Panc1 (cell line): ENCODE data around the gene ADAMTS4. TPM values are rescaled to one million over a fixed set of nuclear protein-coding genes. Genes with fewer than 3 reads are reported as not detected.

Experiments
- ATAC-seq: fragments of 200-7000 bp; cut with Tn5 transposase; 2 replicates; pipeline ENCODE4 v1.9.1; 2020; ENCODE audit warnings: mild to moderate bottlenecking, moderate library complexity
- BruUV-seq: library from RNA; stranded (reverse); fragments of 400-500 nt; replicated peaks from 2 replicates; lab custom pipeline; 2021; lab: Mats Ljungman, UMichigan
- CTCF ChIA-PET: fragments of 300-600 bp; sonication (Branson Sonifier 250); formaldehyde crosslinking; loops from one replicate; lab custom pipeline; 2022; ENCODE audit warnings: antibody characterized with exemption; lab: Charles Lee
- POLR2A ChIA-PET: fragments of 300-600 bp; sonication (Branson Sonifier 250); formaldehyde crosslinking; loops from one replicate; lab custom pipeline; 2022; ENCODE audit warnings: antibody characterized with exemption; lab: Charles Lee
- DNase-seq: peaks from one replicate; pipeline ENCODE4 v3.0.0-alpha.2; 2010; ENCODE audit warnings: low read depth, low spot score
- H3K27ac ChIP-seq: 2 replicates; pipeline ENCODE4 v1.5.1; 2011; ENCODE audit warnings: mild to moderate bottlenecking, low read length, inconsistent platforms
- H3K27me3 ChIP-seq: fragments of 200-500 bp; sonication (Bioruptor generic); 2 replicates; pipeline ENCODE4 v1.6.0; 2014; ENCODE audit warnings: low read length, inconsistent platforms; ENCODE audit not compliant: control insufficient read depth, insufficient read depth
- H3K36me3 ChIP-seq: fragments of 200-500 bp; sonication (Bioruptor generic); 2 replicates; pipeline ENCODE4 v1.5.1; 2014; ENCODE audit warnings: inconsistent platforms, mild to moderate bottlenecking, low read length, moderate library complexity; ENCODE audit not compliant: control insufficient read depth, insufficient read depth
- H3K4me1 ChIP-seq: 2 replicates; pipeline ENCODE4 v1.5.1; 2011; ENCODE audit warnings: inconsistent platforms, mild to moderate bottlenecking, low read length, moderate library complexity; ENCODE audit not compliant: control insufficient read depth, insufficient read depth
- H3K4me3 ChIP-seq, 2 experiments: 2 replicates each; pipeline ENCODE4 v1.5.1; 2011 to 2012; ENCODE audit warnings: low read depth in 2 of 2, low read length in 2 of 2, mild to moderate bottlenecking in 2 of 2, inconsistent platforms in 1 of 2, moderate library complexity in 1 of 2
- H3K9me3 ChIP-seq: fragments of 200-500 bp; sonication (Bioruptor generic); 2 replicates; pipeline ENCODE4 v1.5.1; 2014; ENCODE audit warnings: low read depth, mild to moderate bottlenecking, inconsistent platforms, low read length, moderate library complexity; ENCODE audit not compliant: control insufficient read depth, insufficient read depth
- CTCF ChIP-seq: fragments of 450-650 bp; IDR thresholded peaks from 2 replicates; pipeline ENCODE4 v1.5.1; 2017; ENCODE audit warnings: mild to moderate bottlenecking
- POLR2AphosphoS5 ChIP-seq: IDR thresholded peaks from 2 replicates; pipeline ENCODE4 v1.6.1; 2012; ENCODE audit warnings: mild to moderate bottlenecking, low read depth, low read length, moderate library complexity
- REST ChIP-seq, 2 experiments: IDR thresholded peaks; 2 replicates each; pipeline ENCODE4 v1.6.1; 2011 to 2012; ENCODE audit warnings: low read depth in 2 of 2, control low read depth in 1 of 2, low read length in 1 of 2, mild to moderate bottlenecking in 1 of 2, moderate library complexity in 1 of 2; ENCODE audit not compliant: insufficient read depth in 1 of 2
- SIN3A ChIP-seq: IDR thresholded peaks from 2 replicates; pipeline ENCODE4 v1.6.1; 2012; ENCODE audit warnings: low read depth, mild to moderate bottlenecking, low read length, moderate library complexity, borderline replicate concordance; ENCODE audit not compliant: insufficient read depth
- TCF7L2 ChIP-seq: IDR thresholded peaks from 2 replicates; pipeline ENCODE4 v1.6.1; 2011; ENCODE audit warnings: mild to moderate bottlenecking, low read depth, low read length, inconsistent platforms
- in situ Hi-C: cut with HindIII; loops from 2 replicates; pipeline ENCODE4 v1.10.0; 2016; ENCODE audit warnings: low sequenced_read_pairs, low pct_unique_long_range_greater_than_20kb
- intact Hi-C: fragments of 100-400 bp; cut with micrococcal nuclease; formaldehyde crosslinking; loops from one replicate; pipeline ENCODE4 v1.10.0; 2022; ENCODE audit not compliant: unreplicated experiment
- total RNA-seq: library from RNA; stranded (reverse); gene quantifications from one replicate; pipeline ENCODE4 v1.2.1, GENCODE V29; 2021; ENCODE audit not compliant: unreplicated experiment

The ADAMTS4 gene
- total RNA-seq, 1 experiment from 2014 or later = 0.26 TPM

DNA sequence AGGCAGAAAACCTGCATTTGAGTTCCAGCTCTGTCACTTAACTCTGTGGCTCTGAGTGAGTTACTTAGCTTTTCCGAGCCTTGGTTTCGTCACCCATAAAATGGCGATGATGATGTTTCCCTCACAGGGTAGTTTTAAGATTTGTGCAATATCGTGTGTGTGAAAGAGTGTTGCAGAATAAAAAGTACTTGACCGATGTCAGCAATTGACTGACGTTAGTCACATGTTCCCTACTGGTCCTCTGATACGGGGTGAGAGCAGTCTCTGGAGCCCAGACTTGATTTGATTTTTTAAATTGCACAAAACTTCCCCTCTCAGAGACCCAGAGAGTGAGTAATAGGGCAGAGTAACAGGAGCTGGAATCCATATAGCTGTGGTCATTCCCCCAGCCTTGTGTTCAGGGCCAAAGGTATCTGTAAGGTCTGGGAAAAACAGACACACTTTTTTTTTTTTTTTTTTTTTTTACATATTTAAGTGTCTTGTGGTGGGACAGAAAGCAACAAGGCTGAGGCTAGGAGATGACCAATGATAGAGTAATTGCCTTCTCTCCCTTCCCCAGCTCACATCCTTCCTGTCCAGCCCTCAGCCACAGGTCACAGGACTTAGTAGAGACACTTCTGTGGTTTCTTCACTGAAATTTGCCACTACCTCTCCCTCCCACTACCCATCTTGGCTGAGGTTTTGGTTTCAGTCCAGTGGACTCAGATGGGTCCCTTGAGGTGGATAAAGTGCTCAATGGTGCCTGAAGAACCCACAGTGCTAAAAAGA, 18.3 kb upstream of the ADAMTS4 start:
- H3K36me3 ChIP-seq = peaks cover 8% of the 10 kb centered on the region; the same call in 1 of the 2 replicates
- ChIA-PET POLR2A (no interaction called here), CTCF (no interaction called here)
- H3K4me1 ChIP-seq = no peaks in the 10 kb centered on the region
- H3K27me3 ChIP-seq = no peaks in the 10 kb centered on the region
- ATAC-seq (no peak), DNase-seq (no peak)
- intact Hi-C loops (no loop called here), in situ Hi-C loops (loop anchor here (25.0 kb wide), 1 partner anchor 170 kb away; no protein-coding TSS in a partner anchor)
- BruUV-seq = no TSS peak
- TF ChIP-seq TCF7L2 (no peak), CTCF (no peak), SIN3A (no peak), REST (IDR thresholded peaks at IDR 0.05; ENCODE audit: insufficient read depth in 1 of 2, low read depth in 2 of 2, low read length in 1 of 2) (no peak), POLR2AphosphoS5 (no peak)
- no peaks in the 10 kb centered on the region for H3K9me3 ChIP-seq
- H3K4me3 ChIP-seq = no peak overlapping the region
- no peak overlapping the region for H3K27ac ChIP-seq

GRCh38 chr1:161215076-161215475, 16.2 kb upstream of the ADAMTS4 start, which contains the start of gene FCER1G:
FCER1G (plus strand) TSS chr1:161215295; CDS start chr1:161215322, 27 bp downstream.
- intact Hi-C loops = no loop called here
- no peak within 1 kb of the TSS for H3K27ac ChIP-seq
- TF ChIP-seq POLR2AphosphoS5 (peak; percentile 53; the same call in 1 of the 2 replicates), SIN3A (no peak), REST (IDR thresholded peaks at IDR 0.05; ENCODE audit: insufficient read depth in 1 of 2, low read depth in 2 of 2, low read length in 1 of 2) (no peak), TCF7L2 (no peak), CTCF (no peak)
- DNase-seq (no peak), ATAC-seq (no peak)
- in situ Hi-C loops = loop anchor here (25.0 kb wide), 1 partner anchor 172 kb away; no protein-coding TSS in a partner anchor
- no peaks in the 10 kb centered on the region for H3K9me3 ChIP-seq
- peaks cover 14% of the 10 kb centered on the region for H3K36me3 ChIP-seq
- ChIA-PET CTCF (interaction anchor here (0.5 kb wide), 1 partner anchor 193 kb away, joined by 3 read pairs; no protein-coding TSS in a partner anchor), POLR2A (no interaction called here)
- no peak within 1 kb of the TSS for H3K4me3 ChIP-seq
- no peaks in the 10 kb centered on the region for H3K4me1 ChIP-seq
- H3K27me3 ChIP-seq = no peaks in the 10 kb centered on the region
- BruUV-seq = no TSS peak
